ENCODE data around the gene CDKAL1.

- TF ChIP-seq CTCF (IDR thresholded peaks at IDR 0.05), result no peak
- no peak for TF ChIP-seq EZH2phosphoT487 (IDR thresholded peaks at IDR 0.05)
- no peak for TF ChIP-seq EZH2 (IDR thresholded peaks at IDR 0.05)
Measured at GRCh38 chr6:21074484-21074883, 540.2 kb downstream of the CDKAL1 start.

Data from neural progenitor cell (in vitro differentiated cells).